ENCODE results near the gene RAD23A. TPM values are rescaled to one million over a fixed set of nuclear protein-coding genes. Genes with fewer than 3 reads are reported as not detected.

The RAD23A gene
- total RNA-seq, 1 donor from 2014 or later, result 109 TPM

DNA sequence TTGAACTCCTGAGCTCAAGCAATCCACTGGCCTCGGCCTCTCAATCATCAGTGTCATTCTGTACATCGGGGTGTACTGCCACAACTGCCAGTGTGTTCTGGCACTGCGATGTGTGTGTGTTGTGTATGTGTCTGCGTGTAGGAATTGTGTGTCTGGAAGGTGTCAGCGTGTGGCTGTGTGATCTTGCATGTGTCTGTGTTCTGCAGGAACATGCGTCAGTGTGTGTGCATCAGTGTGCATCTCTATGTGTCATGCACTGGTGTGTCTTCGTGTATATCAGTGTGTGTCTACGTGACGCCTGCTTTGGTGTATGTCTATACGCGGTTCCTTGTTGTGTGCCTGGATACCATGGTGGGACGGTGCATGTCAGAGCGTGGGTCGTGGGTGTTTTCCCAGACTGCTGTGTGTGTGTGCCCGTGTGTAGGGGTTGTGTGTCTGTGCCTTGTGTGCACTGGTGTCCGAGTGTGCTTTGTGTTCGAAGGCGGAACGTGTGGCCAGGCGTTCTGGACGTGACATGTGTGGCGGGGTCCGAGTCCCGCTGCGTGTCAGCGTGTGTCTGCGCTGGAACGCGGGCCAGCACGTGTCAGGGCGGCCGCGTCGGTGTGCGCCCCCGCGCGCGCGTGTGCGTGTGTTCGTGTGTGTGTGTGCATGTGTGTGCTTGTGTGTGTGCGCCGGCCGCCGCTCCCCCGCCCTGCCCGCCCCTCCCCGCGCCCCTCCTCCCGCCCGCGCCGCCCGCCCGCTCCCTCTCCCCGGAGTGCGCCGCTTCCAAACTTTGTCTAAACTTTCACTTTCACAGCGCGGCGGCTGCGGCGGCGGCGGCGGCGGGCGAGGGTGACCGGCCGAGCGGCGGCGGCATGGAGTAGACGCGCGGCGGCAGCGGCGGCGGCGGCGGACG is 49.3 kb downstream of the RAD23A start, which contains the start of gene NFIX:
Gene NFIX (plus strand): TSS at position 775 of the 895 bp plus-strand sequence. CDS start 363 bp downstream, outside the sequence.
- Histone ChIP-seq H3K36me3 (peaks cover 9% of the 10 kb centered on the region), H3K9me3 (no peaks in the 10 kb centered on the region), H3K27ac (peak within 1 kb of the TSS; percentile 89), H3K4me3 (peak within 1 kb of the TSS; percentile 71), H3K27me3 (no peaks in the 10 kb centered on the region), H3K4me1 (peaks cover 9% of the 10 kb centered on the region)
- TF ChIP-seq, protein P1, sequence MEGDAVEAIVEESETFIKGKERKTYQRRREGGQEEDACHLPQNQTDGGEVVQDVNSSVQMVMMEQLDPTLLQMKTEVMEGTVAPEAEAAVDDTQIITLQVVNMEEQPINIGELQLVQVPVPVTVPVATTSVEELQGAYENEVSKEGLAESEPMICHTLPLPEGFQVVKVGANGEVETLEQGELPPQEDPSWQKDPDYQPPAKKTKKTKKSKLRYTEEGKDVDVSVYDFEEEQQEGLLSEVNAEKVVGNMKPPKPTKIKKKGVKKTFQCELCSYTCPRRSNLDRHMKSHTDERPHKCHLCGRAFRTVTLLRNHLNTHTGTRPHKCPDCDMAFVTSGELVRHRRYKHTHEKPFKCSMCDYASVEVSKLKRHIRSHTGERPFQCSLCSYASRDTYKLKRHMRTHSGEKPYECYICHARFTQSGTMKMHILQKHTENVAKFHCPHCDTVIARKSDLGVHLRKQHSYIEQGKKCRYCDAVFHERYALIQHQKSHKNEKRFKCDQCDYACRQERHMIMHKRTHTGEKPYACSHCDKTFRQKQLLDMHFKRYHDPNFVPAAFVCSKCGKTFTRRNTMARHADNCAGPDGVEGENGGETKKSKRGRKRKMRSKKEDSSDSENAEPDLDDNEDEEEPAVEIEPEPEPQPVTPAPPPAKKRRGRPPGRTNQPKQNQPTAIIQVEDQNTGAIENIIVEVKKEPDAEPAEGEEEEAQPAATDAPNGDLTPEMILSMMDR (IDR thresholded peaks at IDR 0.05), result no peak
- ATAC-seq (peak; percentile 58), DNase-seq (peak; percentile 87)
- intact Hi-C loops (cut with DNase I), result no loop called here

DNA sequence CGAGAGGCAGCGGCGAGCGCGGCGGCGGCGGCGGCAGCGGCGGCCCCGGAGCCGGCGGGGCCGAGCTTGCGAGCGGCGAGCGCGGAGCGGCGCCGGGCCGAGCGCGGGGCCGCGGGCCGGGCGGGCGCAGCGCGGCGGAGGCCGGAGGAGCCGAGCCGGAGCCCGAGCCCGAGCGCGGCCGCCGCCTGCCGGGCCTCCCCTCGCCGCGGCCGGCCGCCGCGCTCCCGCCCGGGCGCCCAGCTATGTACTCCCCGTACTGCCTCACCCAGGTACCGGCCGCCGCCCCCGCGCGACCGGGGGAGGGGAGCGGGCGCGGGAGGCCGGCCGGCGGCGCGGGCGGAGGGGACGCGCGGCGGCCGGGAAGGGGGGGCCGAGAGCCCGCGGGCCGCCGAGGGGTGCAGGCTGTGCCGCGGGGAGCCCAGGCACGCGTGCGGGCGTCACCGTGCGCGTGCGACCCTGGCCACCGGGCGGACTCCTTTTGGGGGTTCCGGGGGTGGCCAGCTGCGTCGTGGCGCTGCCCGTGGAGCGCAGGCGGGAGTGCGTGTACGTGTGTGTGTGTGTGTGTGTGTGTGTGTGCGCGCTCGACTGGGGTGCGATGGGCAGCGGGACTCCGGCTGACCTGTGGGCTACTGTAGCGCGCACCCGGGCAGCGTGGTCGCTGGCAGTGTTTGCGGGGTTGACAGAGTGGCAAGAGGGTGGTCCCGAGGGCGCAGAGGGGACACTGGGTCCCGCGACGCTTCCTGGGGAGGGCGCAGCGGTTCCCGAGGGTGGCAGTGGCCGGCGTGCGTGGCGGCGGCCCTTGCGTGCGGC is 50.1 kb downstream of the RAD23A start:
- Histone ChIP-seq H3K4me1 (peaks cover 9% of the 10 kb centered on the region), H3K4me3 (peak overlapping the region; percentile 71), H3K36me3 (peaks cover 9% of the 10 kb centered on the region), H3K27me3 (no peaks in the 10 kb centered on the region), H3K27ac (peak overlapping the region; percentile 89), H3K9me3 (no peaks in the 10 kb centered on the region)
- DNase-seq, result no peak
- intact Hi-C loops (cut with DNase I), result no loop called here
- TF ChIP-seq, protein P1 (IDR thresholded peaks at IDR 0.05), result no peak
- ATAC-seq, result peak; percentile 28

DNA sequence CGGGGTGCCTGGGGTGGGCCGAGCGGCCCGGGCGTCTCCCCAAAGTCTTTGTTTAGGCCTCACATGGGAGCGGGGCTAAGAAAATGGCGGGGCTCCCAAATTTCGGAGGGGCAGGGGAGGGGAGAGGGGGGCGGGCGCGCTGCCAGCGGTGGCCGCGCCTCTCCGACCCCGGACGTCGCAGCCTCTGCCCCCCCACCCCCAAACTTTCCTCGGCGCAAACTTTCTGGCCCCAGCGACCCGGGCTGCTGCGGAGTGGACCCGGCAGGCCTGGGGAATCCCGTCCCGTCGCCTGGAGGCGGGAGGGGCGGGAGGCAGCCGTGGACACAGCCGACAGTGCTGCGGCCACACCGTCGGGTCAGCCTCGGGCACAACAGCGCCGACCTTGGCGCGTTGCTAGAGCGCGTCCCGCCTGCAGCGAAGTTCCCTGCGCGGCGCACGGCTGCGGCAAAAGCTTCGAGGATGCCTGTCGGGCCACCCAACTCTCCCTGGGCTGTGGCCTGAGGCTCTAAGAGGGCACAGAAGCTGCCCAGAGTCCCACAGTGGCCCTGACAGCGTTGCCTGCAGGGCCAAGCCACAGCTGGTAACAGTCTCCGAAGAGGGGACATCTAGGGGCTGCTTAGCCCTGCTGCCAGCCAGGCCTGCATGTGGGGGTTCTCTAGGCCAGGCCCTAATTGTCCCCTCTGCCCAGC is 50.9 kb downstream of the RAD23A start:
- Histone ChIP-seq H3K27me3 (no peaks in the 10 kb centered on the region), H3K4me3 (peak overlapping the region; percentile 71), H3K4me1 (peaks cover 12% of the 10 kb centered on the region), H3K27ac (peak overlapping the region; percentile 89), H3K36me3 (peaks cover 9% of the 10 kb centered on the region), H3K9me3 (no peaks in the 10 kb centered on the region)
- DNase-seq (no peak), ATAC-seq (peak; percentile 53)
- intact Hi-C loops (cut with DNase I), result no loop called here
- TF ChIP-seq, protein P1 (IDR thresholded peaks at IDR 0.05), result no peak

DNA sequence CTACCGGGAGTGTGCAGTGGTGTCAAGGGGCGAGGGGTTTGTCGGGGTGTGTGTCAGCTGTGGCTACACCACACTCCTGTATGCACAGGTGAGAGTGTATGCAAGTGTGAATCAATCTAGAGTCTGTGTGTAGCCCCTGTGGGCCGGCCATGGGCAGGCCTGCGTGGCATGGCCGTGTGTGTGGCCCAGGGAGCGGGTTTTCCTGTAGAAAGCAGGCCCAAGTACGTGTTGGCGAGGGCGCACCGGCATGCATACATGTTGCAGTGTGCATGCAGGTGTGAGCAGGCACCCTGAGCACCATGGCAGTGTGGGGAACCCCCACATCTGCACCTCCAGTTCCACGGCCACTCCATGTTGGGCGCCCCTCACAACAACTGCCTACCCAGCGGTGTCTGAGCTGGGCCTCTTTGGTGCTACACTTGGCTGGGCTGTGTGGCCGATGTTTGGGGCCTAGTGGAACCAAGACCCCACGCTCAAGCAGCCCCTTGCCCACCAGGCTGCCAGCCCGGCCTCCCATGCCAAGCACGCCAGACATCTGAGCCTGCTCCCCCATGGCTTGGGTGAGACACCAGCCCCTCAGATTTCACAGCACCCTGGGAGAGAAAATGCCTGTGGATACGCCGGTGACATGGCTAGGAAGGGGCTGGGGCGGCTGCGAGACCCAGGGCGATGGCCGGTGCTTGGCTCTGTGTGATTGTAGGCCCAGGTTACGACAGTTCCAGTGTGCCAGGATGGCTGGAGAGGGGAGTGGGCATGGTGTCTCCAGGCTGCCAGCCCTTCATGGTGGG is 51.7 kb downstream of the RAD23A start:
- DNase-seq, result no peak
- Histone ChIP-seq H3K4me3 (peak overlapping the region; percentile 71), H3K9me3 (no peaks in the 10 kb centered on the region), H3K36me3 (peaks cover 9% of the 10 kb centered on the region), H3K27ac (peak overlapping the region; percentile 89), H3K4me1 (peaks cover 12% of the 10 kb centered on the region), H3K27me3 (no peaks in the 10 kb centered on the region)
- ATAC-seq, result no peak
- TF ChIP-seq, protein P1 (IDR thresholded peaks at IDR 0.05), result no peak
- intact Hi-C loops (cut with DNase I), result no loop called here

All from upper lobe of right lung (tissue), 1 donor.